Type B pancreatic cell (in vitro differentiated cells): ENCODE results near the gene OR2AJ1. TPM values are rescaled to one million over a fixed set of nuclear protein-coding genes. Genes with fewer than 3 reads are reported as not detected.

Source experiments
- DNase-seq: peaks from one replicate; pipeline ENCODE4 v3.0.0; 2021; ENCODE audit warnings: mixed read lengths; ENCODE audit not compliant: unreplicated experiment; ENCODE audit errors: extremely low spot score
- H3K27ac Mint-ChIP-seq: 2 replicates; pipeline ENCODE4 v1.8.0; 2021; ENCODE audit warnings: mild to moderate bottlenecking, mixed read lengths
- H3K27me3 Mint-ChIP-seq: 2 replicates; pipeline ENCODE4 v1.8.0; 2021; ENCODE audit warnings: mixed read lengths
- H3K36me3 Mint-ChIP-seq: 2 replicates; pipeline ENCODE4 v1.8.0; 2021; ENCODE audit warnings: mixed read lengths
- H3K4me1 Mint-ChIP-seq: one replicate; pipeline ENCODE4 v1.8.0; 2021; ENCODE audit warnings: mixed read lengths; ENCODE audit not compliant: unreplicated experiment
- H3K4me3 Mint-ChIP-seq: 2 replicates; pipeline ENCODE4 v1.8.0; 2021; ENCODE audit warnings: mild to moderate bottlenecking, mixed read lengths
- H3K9me3 Mint-ChIP-seq: 2 replicates; pipeline ENCODE4 v1.8.0; 2021; ENCODE audit warnings: mixed read lengths
- CTCF ChIP-seq: fragments of 200-600 bp; sonication (generic); conservative IDR thresholded peaks from 2 replicates; pipeline ENCODE4 v1.5.0; 2021; ENCODE audit warnings: antibody characterized with exemption, mild to moderate bottlenecking
- total RNA-seq: library from RNA; stranded (reverse); gene quantifications from 2 replicates; pipeline ENCODE4 v1.2.1, GENCODE V29; 2021; ENCODE audit warnings: low replicate concordance

Gene OR2AJ1
- total RNA-seq, 1 donor from 2014 or later = not detected

GRCh38 chr1:247904122-247904521, 20.6 kb upstream of the OR2AJ1 start:
- Mint-ChIP-seq H3K36me3 (no peaks in the 10 kb centered on the region), H3K4me1 (no peaks in the 10 kb centered on the region), H3K9me3 (peaks cover 11% of the 10 kb centered on the region), H3K27ac (no peak overlapping the region), H3K27me3 (no peaks in the 10 kb centered on the region), H3K4me3 (no peak overlapping the region)
- no peak for TF ChIP-seq CTCF
- DNase-seq = no peak

GRCh38 chr1:247905181-247905580, 19.5 kb upstream of the OR2AJ1 start:
- Mint-ChIP-seq H3K27ac (no peak overlapping the region), H3K9me3 (peaks cover 11% of the 10 kb centered on the region), H3K36me3 (no peaks in the 10 kb centered on the region), H3K27me3 (no peaks in the 10 kb centered on the region), H3K4me1 (no peaks in the 10 kb centered on the region), H3K4me3 (no peak overlapping the region)
- no peak for TF ChIP-seq CTCF
- DNase-seq = no peak

- H3K27me3 Mint-ChIP-seq = no peaks in the 10 kb centered on the region
- H3K4me3 Mint-ChIP-seq = no peak overlapping the region
- TF ChIP-seq CTCF = no peak
- no peaks in the 10 kb centered on the region for H3K4me1 Mint-ChIP-seq
- no peak for DNase-seq
- H3K36me3 Mint-ChIP-seq = no peaks in the 10 kb centered on the region
- peaks cover 11% of the 10 kb centered on the region for H3K9me3 Mint-ChIP-seq
- no peak overlapping the region for H3K27ac Mint-ChIP-seq
These were observed 18.7 kb upstream of the OR2AJ1 start for GRCh38 chr1:247905910-247906503.

GRCh38 chr1:247906504-247907047, 18.1 kb upstream of the OR2AJ1 start:
- Mint-ChIP-seq H3K4me3 (no peak overlapping the region), H3K27me3 (no peaks in the 10 kb centered on the region), H3K27ac (no peak overlapping the region), H3K4me1 (no peaks in the 10 kb centered on the region), H3K36me3 (no peaks in the 10 kb centered on the region), H3K9me3 (peaks cover 11% of the 10 kb centered on the region)
- no peak for TF ChIP-seq CTCF
- no peak for DNase-seq

- H3K4me1 Mint-ChIP-seq = no peaks in the 10 kb centered on the region
These were observed 15.9 kb upstream of the OR2AJ1 start for GRCh38 chr1:247908766-247909165.

More at GRCh38 chr1:247908766-247909165, 15.9 kb upstream of the OR2AJ1 start:
- no peak for TF ChIP-seq CTCF
- no peak overlapping the region for H3K27ac Mint-ChIP-seq
- H3K4me3 Mint-ChIP-seq = no peak overlapping the region
- no peaks in the 10 kb centered on the region for H3K36me3 Mint-ChIP-seq
- DNase-seq = no peak
- no peaks in the 10 kb centered on the region for H3K27me3 Mint-ChIP-seq
- peaks cover 11% of the 10 kb centered on the region for H3K9me3 Mint-ChIP-seq
